Smooth muscle cell (in vitro differentiated cells): ENCODE data around the gene SLC22A15. TPM values are rescaled to one million over a fixed set of nuclear protein-coding genes. Genes with fewer than 3 reads are reported as not detected.

Source experiments
- DNase-seq: peaks from one replicate; lab custom pipeline; 2025; ENCODE audit not compliant: unreplicated experiment; lab: John Stamatoyannopoulos, UW
- H2AFZ ChIP-seq: fragments of 200-600 bp; sonication (generic); 2 replicates; pipeline ENCODE4 v1.6.0; 2016; ENCODE audit warnings: antibody characterized with exemption, low read depth, mild to moderate bottlenecking
- H3F3A ChIP-seq: fragments of 200-600 bp; sonication (generic); 2 replicates; pipeline ENCODE4 v1.6.0; 2017; ENCODE audit warnings: antibody characterized with exemption, low read depth
- H3K27ac ChIP-seq: fragments of 200-600 bp; sonication (generic); 2 replicates; pipeline ENCODE4 v1.5.1; 2016; ENCODE audit warnings: low read depth, mild to moderate bottlenecking
- H3K27me3 ChIP-seq: fragments of 200-600 bp; sonication (generic); 2 replicates; pipeline ENCODE4 v1.6.1; 2016; ENCODE audit warnings: low read depth, mild to moderate bottlenecking
- H3K36me3 ChIP-seq: fragments of 200-600 bp; sonication (generic); 2 replicates; pipeline ENCODE4 v1.5.1; 2016; ENCODE audit warnings: low read depth
- H3K4me1 ChIP-seq: fragments of 200-600 bp; sonication (generic); 2 replicates; pipeline ENCODE4 v1.5.1; 2016; ENCODE audit warnings: low read depth
- H3K4me2 ChIP-seq: fragments of 200-600 bp; sonication (generic); 2 replicates; pipeline ENCODE4 v1.6.0; 2016; ENCODE audit warnings: mild to moderate bottlenecking
- H3K4me3 ChIP-seq: fragments of 200-600 bp; sonication (generic); 2 replicates; pipeline ENCODE4 v1.5.1; 2016; ENCODE audit warnings: mild to moderate bottlenecking
- H3K79me2 ChIP-seq: fragments of 200-600 bp; sonication (generic); 2 replicates; pipeline ENCODE4 v1.6.0; 2016; ENCODE audit warnings: low read depth, mild to moderate bottlenecking
- H3K9ac ChIP-seq: fragments of 200-600 bp; sonication (generic); 2 replicates; pipeline ENCODE4 v1.6.0; 2016; ENCODE audit warnings: low read depth
- H3K9me3 ChIP-seq: fragments of 200-600 bp; sonication (generic); replicated peaks from 2 replicates; pipeline ENCODE4 v1.5.1; 2016; ENCODE audit warnings: low read depth
- H4K20me1 ChIP-seq: fragments of 200-600 bp; sonication (generic); 2 replicates; pipeline ENCODE4 v1.6.0; 2016; ENCODE audit warnings: low read depth
- WGBS: methylation state at CpG from one replicate; pipeline ENCODE4 v1.1.7; 2016; ENCODE audit warnings: low lambda C conversion rate; 5-methylcytosine and 5-hydroxymethylcytosine counted together
- polyA plus RNA-seq: library from polyadenylated mRNA; unstranded; fragments of >200 nt; fragmentation: Nextera tagmentation; extraction: Ambion mirVana; gene quantifications from 2 replicates; pipeline ENCODE4 v1.2.1, GENCODE V29; 2016
- total RNA-seq: library from RNA; depleted of rRNA; stranded (reverse); fragments of >200 nt; gene quantifications from 2 replicates; pipeline ENCODE4 v1.2.3, GENCODE V29; 2014
- TF ChIP-seq, protein P1 (sequence below): fragments of 200-600 bp; sonication (generic); IDR thresholded peaks from 2 replicates; pipeline ENCODE4 v1.5.1; 2017; ENCODE audit warnings: borderline replicate concordance, mild to moderate bottlenecking, antibody characterized with exemption; ENCODE audit not compliant: insufficient read depth, poor library complexity, severe bottlenecking

Gene SLC22A15
- total and polyA plus RNA-seq, 2 experiments from 2014 or later: 1.00 to 3.2 TPM

DNA sequence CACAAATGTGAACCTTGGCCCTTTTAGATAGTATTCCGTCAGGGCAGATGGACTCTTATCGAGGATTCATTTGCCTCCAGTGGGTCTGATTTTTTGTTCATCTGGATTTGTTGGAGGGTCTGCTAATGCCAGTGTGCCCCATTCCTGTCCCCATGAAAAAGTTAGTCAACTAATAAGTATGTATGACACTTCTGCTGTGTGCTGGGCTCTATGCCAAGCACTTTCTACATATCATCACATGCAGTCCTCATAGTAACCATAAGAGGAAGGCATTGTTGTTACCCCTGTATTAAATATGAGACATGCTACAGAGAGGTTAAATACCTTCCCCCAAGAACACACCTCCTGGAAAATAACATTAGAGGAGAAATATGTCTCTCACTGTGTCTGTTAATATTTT, 88.3 kb downstream of the SLC22A15 start:
- Histone ChIP-seq H3K9ac (no peak overlapping the region), H3K9me3 (no peaks in the 10 kb centered on the region), H3K4me3 (no peak overlapping the region), H3K27me3 (no peaks in the 10 kb centered on the region), H4K20me1 (no peaks in the 10 kb centered on the region), H3K4me2 (no peak overlapping the region), H2AFZ (no peak overlapping the region), H3K36me3 (no peaks in the 10 kb centered on the region), H3K79me2 (no peaks in the 10 kb centered on the region), H3K27ac (no peak overlapping the region), H3F3A (no peaks in the 10 kb centered on the region), H3K4me1 (no peaks in the 10 kb centered on the region)
- DNase-seq: no peak
- 95% methylated on average over 2 of the region's 2 CpGs for WGBS
- TF ChIP-seq, protein P1, sequence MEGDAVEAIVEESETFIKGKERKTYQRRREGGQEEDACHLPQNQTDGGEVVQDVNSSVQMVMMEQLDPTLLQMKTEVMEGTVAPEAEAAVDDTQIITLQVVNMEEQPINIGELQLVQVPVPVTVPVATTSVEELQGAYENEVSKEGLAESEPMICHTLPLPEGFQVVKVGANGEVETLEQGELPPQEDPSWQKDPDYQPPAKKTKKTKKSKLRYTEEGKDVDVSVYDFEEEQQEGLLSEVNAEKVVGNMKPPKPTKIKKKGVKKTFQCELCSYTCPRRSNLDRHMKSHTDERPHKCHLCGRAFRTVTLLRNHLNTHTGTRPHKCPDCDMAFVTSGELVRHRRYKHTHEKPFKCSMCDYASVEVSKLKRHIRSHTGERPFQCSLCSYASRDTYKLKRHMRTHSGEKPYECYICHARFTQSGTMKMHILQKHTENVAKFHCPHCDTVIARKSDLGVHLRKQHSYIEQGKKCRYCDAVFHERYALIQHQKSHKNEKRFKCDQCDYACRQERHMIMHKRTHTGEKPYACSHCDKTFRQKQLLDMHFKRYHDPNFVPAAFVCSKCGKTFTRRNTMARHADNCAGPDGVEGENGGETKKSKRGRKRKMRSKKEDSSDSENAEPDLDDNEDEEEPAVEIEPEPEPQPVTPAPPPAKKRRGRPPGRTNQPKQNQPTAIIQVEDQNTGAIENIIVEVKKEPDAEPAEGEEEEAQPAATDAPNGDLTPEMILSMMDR: no peak

DNA sequence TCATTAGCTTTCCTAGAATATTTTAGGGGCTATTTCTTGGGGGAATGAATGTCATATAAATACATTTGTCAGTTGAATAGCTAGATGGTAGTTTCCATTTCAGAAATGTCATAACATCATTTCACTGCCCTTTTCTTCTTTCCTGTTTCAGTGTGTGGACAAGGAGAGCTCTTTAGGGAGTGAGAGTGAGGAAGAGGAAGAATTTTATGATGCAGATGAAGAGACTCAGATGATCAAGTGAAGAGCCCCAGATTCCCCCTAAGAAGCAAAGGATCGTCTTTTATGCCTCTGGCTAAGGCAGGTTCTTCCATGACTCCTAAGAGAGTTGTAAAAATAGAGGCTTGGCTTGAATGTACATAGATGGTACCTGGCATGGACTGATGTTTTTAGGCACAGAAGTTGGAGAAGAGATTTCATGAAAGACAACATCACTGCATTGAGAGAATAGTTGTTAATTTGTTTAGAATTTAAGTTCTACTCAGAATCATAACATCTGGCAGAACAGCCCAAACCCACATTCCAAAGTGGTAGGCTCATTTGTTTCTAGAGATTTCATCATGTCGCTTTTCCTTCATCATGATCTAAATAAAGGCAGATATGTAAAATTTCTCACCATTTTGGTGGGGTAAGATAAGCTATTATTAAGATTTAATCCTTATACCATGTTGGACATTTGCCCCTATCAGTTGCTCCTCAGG, 90.7 kb downstream of the SLC22A15 start:
- no peaks in the 10 kb centered on the region for H3K36me3 ChIP-seq
- H4K20me1 ChIP-seq: no peaks in the 10 kb centered on the region
- TF ChIP-seq, protein P1: no peak
- 74% methylated on average over 2 of the region's 2 CpGs for WGBS
- no peaks in the 10 kb centered on the region for H3K4me1 ChIP-seq
- no peaks in the 10 kb centered on the region for H3K9me3 ChIP-seq
- H3K27ac ChIP-seq: peak overlapping the region; percentile 81
- H2AFZ ChIP-seq: no peak overlapping the region
- no peaks in the 10 kb centered on the region for H3K27me3 ChIP-seq
- H3K9ac ChIP-seq: peak overlapping the region; percentile 49
- H3K4me3 ChIP-seq: no peak overlapping the region
- no peaks in the 10 kb centered on the region for H3K79me2 ChIP-seq
- H3F3A ChIP-seq: no peaks in the 10 kb centered on the region
- no peak for DNase-seq
- H3K4me2 ChIP-seq: peak overlapping the region; percentile 12

DNA sequence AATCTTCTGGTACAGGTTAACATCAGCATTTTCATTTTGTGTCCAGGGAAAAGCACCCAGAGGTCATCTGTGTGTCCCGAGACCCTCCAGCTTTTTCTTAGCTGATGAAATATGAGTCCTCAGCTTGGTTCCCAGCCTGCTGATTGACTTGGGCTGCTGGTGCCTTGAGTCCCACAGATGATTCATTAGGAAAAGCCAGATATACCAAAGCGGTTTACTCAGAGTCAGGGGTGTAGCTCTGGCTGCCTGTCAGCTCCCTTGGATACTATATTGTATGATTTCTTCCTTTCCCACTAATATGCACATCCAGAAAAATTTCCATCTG, 91.2 kb downstream of the SLC22A15 start:
- Histone ChIP-seq H3K4me1 (no peaks in the 10 kb centered on the region), H3K27ac (peak overlapping the region; percentile 81), H3K4me3 (no peak overlapping the region), H4K20me1 (no peaks in the 10 kb centered on the region), H3K36me3 (no peaks in the 10 kb centered on the region), H3K79me2 (no peaks in the 10 kb centered on the region), H3K9me3 (no peaks in the 10 kb centered on the region), H3F3A (no peaks in the 10 kb centered on the region), H3K4me2 (peak overlapping the region; percentile 12), H3K9ac (peak overlapping the region; percentile 49), H3K27me3 (no peaks in the 10 kb centered on the region), H2AFZ (no peak overlapping the region)
- no peak for DNase-seq
- 51% methylated on average over 2 of the region's 2 CpGs for WGBS
- TF ChIP-seq, protein P1: no peak

DNA sequence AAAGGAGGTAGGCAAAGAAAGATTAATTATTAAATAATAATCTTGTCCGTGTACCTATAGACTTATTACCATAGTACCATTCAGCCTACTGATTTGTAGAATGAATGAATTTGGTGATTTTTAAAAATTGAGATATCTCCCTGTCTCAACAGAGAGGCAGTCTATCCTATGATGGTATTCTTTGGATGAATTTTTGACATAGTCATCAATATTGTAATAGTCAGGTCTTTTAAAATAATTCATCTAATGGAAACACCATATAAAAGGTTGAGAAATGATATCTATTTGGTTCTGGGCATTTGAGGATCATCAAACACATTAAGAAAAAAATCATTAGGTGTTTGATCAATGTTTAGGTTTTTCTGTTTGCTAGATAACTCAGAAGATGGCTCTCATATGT, 99.3 kb downstream of the SLC22A15 start:
- Histone ChIP-seq H3K9me3 (no peaks in the 10 kb centered on the region), H3K9ac (no peak overlapping the region), H3K36me3 (no peaks in the 10 kb centered on the region), H3K27ac (no peak overlapping the region), H3K27me3 (no peaks in the 10 kb centered on the region), H3K79me2 (no peaks in the 10 kb centered on the region), H3K4me2 (no peak overlapping the region), H3K4me3 (no peak overlapping the region), H3K4me1 (no peaks in the 10 kb centered on the region), H4K20me1 (no peaks in the 10 kb centered on the region), H3F3A (no peaks in the 10 kb centered on the region), H2AFZ (no peak overlapping the region)
- WGBS: 0% methylated on average over 1 of the region's 1 CpG
- no peak for DNase-seq
- TF ChIP-seq, protein P1: no peak
